GM03348 (cell line): ENCODE data around the gene PLCD1.
"Not testable (repeated sequence)": the region's sequence is repeated elsewhere in the genome, so short reads cannot be mapped to it uniquely, and the experiment has no call there.

Source experiments
- DNase-seq: peaks from one replicate; pipeline ENCODE4 v3.0.0; 2012; ENCODE audit warnings: low spot score

The PLCD1 gene

GRCh38 chr3:37986479-37987314 lies 42.7 kb downstream of the PLCD1 start:
- no peak for DNase-seq

DNA sequence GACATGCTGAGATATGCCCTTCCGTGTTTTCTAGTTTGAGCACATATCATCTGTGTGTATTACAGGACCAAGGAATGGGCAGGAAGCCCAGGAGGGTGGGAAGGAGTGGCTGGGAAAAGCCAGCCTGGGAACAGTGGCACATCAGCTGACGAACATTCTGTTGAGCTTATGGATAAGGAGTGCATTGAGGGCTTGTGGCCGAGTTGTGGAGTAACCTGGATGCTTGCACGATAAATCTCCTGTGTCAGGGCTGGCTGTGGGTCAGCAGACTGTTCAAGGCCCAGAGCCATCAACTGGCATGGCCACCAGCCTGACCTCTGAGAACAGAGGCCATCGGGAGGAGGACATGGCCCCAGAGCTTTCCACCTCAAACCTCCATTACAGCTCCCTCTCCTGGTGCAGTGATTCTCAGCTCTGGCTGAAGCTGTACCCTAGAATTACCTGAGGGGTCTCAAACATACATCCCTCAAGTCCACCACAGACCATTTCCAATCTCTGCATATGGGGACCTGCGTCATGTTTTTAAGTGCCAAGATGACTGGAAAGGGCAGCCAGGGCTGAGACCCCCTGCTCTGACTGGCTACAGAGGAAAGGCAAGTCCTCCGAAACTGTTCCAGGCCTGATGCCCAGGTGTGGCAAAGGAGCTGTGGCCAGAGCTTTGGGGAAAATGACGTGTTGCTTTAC lies 43.7 kb downstream of the PLCD1 start:
- no peak for DNase-seq

GRCh38 chr3:37984596-37984995 lies 44.8 kb downstream of the PLCD1 start:
- no peak for DNase-seq

DNA sequence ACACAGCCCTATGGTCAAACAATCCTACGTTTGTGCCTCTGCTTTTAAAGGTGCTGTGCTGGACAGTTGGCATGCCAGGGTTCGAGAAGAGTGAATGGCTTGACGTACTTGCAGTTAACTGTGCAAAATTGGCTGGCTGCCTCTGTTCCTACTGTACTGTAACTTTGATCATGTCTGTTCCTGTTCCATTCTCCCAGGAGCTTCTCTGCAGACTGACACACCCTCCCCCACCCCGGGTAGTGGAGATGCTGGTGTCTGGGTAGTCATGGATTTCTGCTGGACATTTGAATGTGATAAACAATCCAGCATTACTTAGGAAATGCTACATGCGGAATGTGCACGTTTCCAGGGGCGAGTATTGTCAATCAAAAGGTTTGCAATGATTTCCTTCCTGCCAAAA lies 45.4 kb downstream of the PLCD1 start:
- no peak for DNase-seq

DNA sequence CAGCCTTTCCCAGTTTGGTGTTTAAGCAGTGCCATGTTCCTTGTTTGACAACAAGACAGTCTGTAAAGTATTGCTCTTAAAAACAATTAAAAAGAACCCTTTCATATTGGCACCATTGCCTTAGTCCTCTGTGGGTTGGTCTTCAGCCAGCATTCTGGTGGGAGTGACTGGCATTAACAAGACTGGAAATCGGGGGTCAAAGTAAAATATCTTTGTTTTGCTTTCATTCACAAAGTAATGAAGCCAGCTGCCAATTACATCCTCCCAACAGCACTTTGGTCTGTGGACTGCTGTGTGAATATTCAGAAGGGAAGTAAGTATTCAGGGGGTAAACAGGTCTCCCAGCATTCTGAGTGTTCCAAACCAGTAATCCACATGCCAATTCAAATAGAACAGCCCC lies 47.1 kb downstream of the PLCD1 start:
- no peak for DNase-seq

DNA sequence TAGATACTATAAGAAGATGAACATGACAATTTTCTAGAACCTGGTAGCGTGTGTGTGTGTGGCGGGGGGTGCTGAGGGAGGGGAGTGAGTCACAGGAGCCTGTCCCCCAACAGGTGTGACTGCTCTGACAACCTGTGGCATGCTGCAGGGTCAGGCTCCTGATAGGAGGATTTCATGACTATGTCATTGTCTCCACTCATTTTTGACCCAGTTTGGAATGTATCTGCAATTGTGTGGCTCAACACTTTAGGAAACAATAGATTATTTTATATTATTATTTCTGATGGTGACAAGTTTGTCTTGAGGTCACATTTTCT lies 48.1 kb downstream of the PLCD1 start:
- no peak for DNase-seq

DNA sequence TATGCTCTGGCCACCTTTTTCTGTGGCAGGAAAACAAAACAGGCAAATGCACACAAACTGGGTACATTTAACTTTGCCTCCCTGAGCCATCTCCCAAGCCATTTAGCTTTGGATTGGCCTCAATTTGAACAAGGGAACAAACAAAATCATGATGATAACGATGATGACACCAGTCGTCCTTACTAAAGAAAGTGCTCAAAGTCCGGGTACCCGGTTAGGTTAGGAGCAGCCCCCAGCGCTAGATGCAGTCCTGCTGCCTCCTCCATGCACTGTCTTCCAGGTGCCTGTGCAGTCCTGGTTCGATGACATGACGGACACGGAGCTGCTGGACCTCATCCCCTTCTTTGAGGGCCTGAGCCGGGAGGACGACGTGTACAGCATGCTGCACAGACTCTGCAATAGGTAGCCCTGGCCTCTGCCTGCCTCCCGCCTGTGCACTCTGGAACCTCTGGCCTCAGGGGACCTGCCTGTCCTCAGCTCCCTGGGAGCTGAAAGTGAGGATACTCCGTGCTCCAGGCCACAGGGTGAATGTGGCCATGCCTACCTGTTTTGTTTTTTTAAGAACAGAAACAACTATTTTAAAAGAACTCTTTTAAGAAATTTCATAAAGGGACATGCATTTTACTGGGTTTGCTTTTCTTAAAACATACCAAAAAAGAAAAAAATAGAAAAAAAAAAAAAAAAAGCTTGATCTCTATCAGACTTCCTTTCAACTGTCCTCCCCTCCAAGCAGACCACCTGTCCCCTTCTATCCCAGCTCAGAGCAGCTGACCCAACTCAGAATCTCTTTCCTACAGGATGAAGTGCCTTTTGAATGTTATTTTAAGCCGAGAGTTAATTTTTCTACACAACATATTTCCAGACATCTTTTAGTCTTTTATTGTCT lies 48.7 kb downstream of the PLCD1 start:
- no peak for DNase-seq

DNA sequence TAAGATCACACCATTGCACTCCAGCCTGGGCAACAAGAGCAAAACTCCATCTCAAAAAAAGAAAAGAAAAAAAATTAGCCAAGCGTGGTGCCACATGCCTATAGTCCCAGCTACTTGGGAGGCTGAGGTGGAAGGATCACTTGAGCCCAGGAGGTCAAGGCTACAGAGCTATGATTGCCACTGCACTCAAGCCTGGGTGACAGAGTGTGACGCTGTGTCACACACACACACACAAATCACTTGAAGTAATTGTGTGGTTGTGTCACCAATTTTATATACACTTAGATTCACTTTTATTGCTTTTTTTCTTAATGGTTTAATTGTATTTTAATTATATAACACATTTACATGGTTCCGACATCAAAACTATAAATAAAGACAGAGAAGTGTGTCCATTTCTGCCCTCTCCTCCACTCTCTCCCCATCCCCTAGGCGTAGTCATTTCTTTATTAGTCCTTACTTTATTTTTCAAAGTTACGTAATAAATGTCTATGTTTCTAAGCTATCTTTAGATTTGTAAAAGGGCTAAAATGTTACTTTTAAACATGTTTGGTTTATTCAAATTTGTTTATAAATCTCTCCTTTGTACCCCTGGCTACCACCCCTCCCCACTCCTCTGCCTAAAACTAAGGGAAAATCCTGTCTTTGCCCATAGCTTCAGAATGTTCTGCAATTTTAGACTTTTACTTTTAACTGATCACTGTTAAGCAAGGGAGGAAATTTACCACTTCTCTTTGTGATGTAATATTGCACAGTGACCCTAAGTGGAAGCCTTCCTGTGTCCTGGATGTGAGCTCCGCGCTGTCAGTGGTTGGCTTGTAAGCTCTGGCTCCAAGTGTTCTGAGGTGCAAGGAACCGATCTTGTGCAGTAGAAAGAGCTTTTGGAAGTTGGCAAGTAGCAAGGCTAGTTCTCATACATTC lies 49.6 kb downstream of the PLCD1 start:
- no peak for DNase-seq

DNA sequence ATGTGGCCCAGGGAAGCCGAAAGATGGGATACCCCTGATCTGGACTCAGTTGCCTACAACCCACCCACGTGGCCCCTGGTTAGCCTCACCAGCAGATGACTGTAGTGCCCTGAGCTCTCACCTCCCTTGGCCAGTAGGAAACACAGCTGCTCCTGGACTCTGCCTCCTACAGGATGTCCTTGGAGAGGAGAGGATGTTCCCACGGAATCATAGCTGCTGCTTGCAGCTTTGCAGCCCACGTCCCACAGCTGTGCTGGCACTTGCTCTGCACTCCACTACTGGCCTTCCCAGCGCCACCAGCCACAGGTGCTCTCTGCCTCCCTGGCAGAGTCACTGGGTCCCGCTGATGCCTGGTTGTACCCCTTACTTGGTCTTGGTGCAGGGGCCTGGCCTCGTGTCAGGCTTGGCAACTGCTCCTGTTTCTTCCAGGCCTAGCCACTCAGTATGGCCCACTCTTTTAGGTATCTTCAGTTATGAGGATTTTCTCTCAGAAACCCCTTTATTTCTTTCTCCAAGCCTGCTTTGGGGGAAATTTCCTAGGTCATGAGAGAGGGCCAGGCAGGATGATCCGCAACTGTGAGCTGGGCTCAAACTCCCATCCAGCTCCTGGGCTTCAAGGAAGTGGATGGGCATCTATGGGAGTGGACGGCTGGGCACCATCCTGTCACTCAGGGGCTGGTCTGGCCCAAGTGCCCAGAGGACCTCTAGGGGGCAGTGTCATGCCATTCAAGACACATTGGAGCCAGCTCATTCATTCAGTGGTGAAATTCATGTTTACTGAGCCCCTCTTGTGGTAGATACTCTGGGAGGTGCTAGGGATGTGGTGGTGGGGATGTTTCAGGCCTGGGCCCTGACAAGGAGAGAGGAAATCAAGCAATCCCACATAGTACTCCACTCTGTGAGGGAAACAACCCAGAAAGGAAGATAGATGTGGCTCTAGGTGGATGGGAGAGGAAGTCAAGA lies 55.0 kb downstream of the PLCD1 start:
- DNase-seq = peak; percentile 79

GRCh38 chr3:37973246-37974054 lies 56.0 kb downstream of the PLCD1 start:
- no peak for DNase-seq

- not testable (repeated sequence) for DNase-seq
Observed at GRCh38 chr3:37972056-37972455, 57.4 kb downstream of the PLCD1 start.

GRCh38 chr3:37971467-37971866 lies 58.0 kb downstream of the PLCD1 start:
- no peak for DNase-seq

- DNase-seq = no peak
Observed at GRCh38 chr3:37970802-37971201, 58.6 kb downstream of the PLCD1 start.

- DNase-seq = no peak
Observed at GRCh38 chr3:37969596-37970100, 59.8 kb downstream of the PLCD1 start.

- DNase-seq = no peak
Observed at GRCh38 chr3:37968813-37969595, 60.4 kb downstream of the PLCD1 start.

- no peak for DNase-seq
Observed at GRCh38 chr3:37968199-37968598, 61.2 kb downstream of the PLCD1 start.

- peak; percentile 86 for DNase-seq
Observed at GRCh38 chr3:37967260-37967881, 62.1 kb downstream of the PLCD1 start.

DNA sequence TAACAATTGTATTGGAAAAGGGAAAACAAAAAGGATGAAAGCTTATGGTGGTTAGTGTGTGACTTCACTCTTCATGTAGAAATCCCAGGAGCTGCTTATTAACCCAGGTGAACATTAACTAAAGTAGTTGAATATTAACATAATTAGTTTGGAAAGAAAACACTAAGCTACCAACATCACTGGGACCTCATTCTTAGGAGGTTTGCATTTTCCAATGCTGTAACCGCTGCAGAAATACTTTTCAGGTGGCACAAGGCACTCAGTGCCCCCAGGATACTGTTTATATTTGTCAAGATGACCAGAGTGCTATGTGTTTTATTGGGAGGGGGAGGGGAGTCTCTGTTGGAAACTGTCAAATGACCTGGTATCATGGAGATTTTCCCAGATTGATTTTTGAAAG lies 64.7 kb downstream of the PLCD1 start:
- no peak for DNase-seq
